GM18951 (cell line): ENCODE results near the gene PTPN2.
"Not testable (repeated sequence)": the region's sequence is repeated elsewhere in the genome, so short reads cannot be mapped to it uniquely, and the experiment has no call there.

ENCODE experiments used
- POLR2A ChIP-seq: IDR thresholded peaks from 4 replicates; pipeline ENCODE4 v1.6.1; 2011; ENCODE audit warnings: mild to moderate bottlenecking; ENCODE audit not compliant: insufficient read length, insufficient read depth; ENCODE audit errors: extremely low read depth
- in situ Hi-C: fragments of 300-500 bp; cut with MboI; formaldehyde crosslinking; loops from one replicate; pipeline ENCODE4 v1.12.0; 2022; ENCODE audit warnings: low sequenced_read_pairs, mixed read lengths, inconsistent platforms; ENCODE audit not compliant: unreplicated experiment

PTPN2 gene

GRCh38 chr18:12884406-12885323, 628 bp upstream of the PTPN2 start:
- in situ Hi-C loops = no loop called here
- TF ChIP-seq POLR2A = no peak

- in situ Hi-C loops = no loop called here
- no peak for TF ChIP-seq POLR2A
These were observed 709 bp downstream of the PTPN2 start for GRCh38 chr18:12883372-12883683.

GRCh38 chr18:12882453-12883371, 1.3 kb downstream of the PTPN2 start:
- TF ChIP-seq POLR2A = no peak
- in situ Hi-C loops = no loop called here

- no peak for TF ChIP-seq POLR2A
- in situ Hi-C loops = no loop called here
These were observed 3.5 kb downstream of the PTPN2 start for GRCh38 chr18:12880541-12880910.

- TF ChIP-seq POLR2A = no peak
- in situ Hi-C loops = no loop called here
These were observed 4.0 kb downstream of the PTPN2 start for GRCh38 chr18:12879840-12880540.

- in situ Hi-C loops = not testable (repeated sequence)
These were observed 9.0 kb downstream of the PTPN2 start for GRCh38 chr18:12874992-12875391.

GRCh38 chr18:12873961-12874567, 10.0 kb downstream of the PTPN2 start:
- in situ Hi-C loops = not testable (repeated sequence)

- in situ Hi-C loops = no loop called here
- no peak for TF ChIP-seq POLR2A
These were observed 11.6 kb downstream of the PTPN2 start for GRCh38 chr18:12872408-12872807.

- in situ Hi-C loops = no loop called here
- TF ChIP-seq POLR2A = no peak
These were observed 15.5 kb downstream of the PTPN2 start for GRCh38 chr18:12868576-12868975.

GRCh38 chr18:12867441-12868123, 16.5 kb downstream of the PTPN2 start:
- in situ Hi-C loops = no loop called here
- TF ChIP-seq POLR2A = no peak

- no peak for TF ChIP-seq POLR2A
- in situ Hi-C loops = no loop called here
These were observed 20.3 kb downstream of the PTPN2 start for GRCh38 chr18:12863687-12864216.

- no peak for TF ChIP-seq POLR2A
- in situ Hi-C loops = no loop called here
These were observed 21.1 kb downstream of the PTPN2 start for GRCh38 chr18:12862874-12863482.
